Measurements from ENCODE around the gene KDM5A.

KDM5A gene

GRCh38 chr12:295132-295531 is 94.0 kb downstream of the KDM5A start:
- H3K9me3 ChIP-seq (ENCODE audit: low read length): no peaks in the 10 kb centered on the region
- H3K36me3 ChIP-seq (ENCODE audit: insufficient read depth, low read length): peaks cover 54% of the 10 kb centered on the region
- no peak overlapping the region for H3K4me3 ChIP-seq (ENCODE audit: low read depth in 1 of 2, low read length in 2 of 2)
- H3K27me3 ChIP-seq (ENCODE audit: control insufficient read depth in 1 of 2, insufficient read depth in 2 of 2, low read length in 2 of 2): no peaks in the 10 kb centered on the region
- H3K27ac ChIP-seq (ENCODE audit: low read depth, low read length): no peak overlapping the region
- no peaks in the 10 kb centered on the region for H3K4me1 ChIP-seq (ENCODE audit: insufficient read depth, low read length)
- no peak overlapping the region for H3K9ac ChIP-seq (ENCODE audit: low read length)

GRCh38 chr12:293199-293598 is 95.9 kb downstream of the KDM5A start:
- Histone ChIP-seq H3K36me3 (ENCODE audit: insufficient read depth, low read length) (peaks cover 57% of the 10 kb centered on the region), H3K27me3 (ENCODE audit: control insufficient read depth in 1 of 2, insufficient read depth in 2 of 2, low read length in 2 of 2) (no peaks in the 10 kb centered on the region), H3K4me3 (ENCODE audit: low read depth in 1 of 2, low read length in 2 of 2) (no peak overlapping the region), H3K9ac (ENCODE audit: low read length) (no peak overlapping the region), H3K4me1 (ENCODE audit: insufficient read depth, low read length) (no peaks in the 10 kb centered on the region), H3K9me3 (ENCODE audit: low read length) (no peaks in the 10 kb centered on the region), H3K27ac (ENCODE audit: low read depth, low read length) (no peak overlapping the region)

- Histone ChIP-seq H3K4me1 (ENCODE audit: insufficient read depth, low read length) (no peaks in the 10 kb centered on the region), H3K27me3 (ENCODE audit: control insufficient read depth in 1 of 2, insufficient read depth in 2 of 2, low read length in 2 of 2) (no peaks in the 10 kb centered on the region), H3K4me3 (ENCODE audit: low read depth in 1 of 2, low read length in 2 of 2) (no peak overlapping the region), H3K9ac (ENCODE audit: low read length) (no peak overlapping the region), H3K36me3 (ENCODE audit: insufficient read depth, low read length) (peaks cover 52% of the 10 kb centered on the region), H3K9me3 (ENCODE audit: low read length) (no peaks in the 10 kb centered on the region), H3K27ac (ENCODE audit: low read depth, low read length) (no peak overlapping the region)
Observed at GRCh38 chr12:292186-292585, 96.9 kb downstream of the KDM5A start.

GRCh38 chr12:291153-291723 is 97.9 kb downstream of the KDM5A start:
- Histone ChIP-seq H3K27ac (ENCODE audit: low read depth, low read length) (no peak overlapping the region), H3K9ac (ENCODE audit: low read length) (no peak overlapping the region), H3K36me3 (ENCODE audit: insufficient read depth, low read length) (peaks cover 44% of the 10 kb centered on the region), H3K27me3 (ENCODE audit: control insufficient read depth in 1 of 2, insufficient read depth in 2 of 2, low read length in 2 of 2) (no peaks in the 10 kb centered on the region), H3K4me1 (ENCODE audit: insufficient read depth, low read length) (no peaks in the 10 kb centered on the region), H3K9me3 (ENCODE audit: low read length) (no peaks in the 10 kb centered on the region), H3K4me3 (ENCODE audit: low read depth in 1 of 2, low read length in 2 of 2) (no peak overlapping the region)

- Histone ChIP-seq H3K36me3 (ENCODE audit: insufficient read depth, low read length) (peaks cover 39% of the 10 kb centered on the region), H3K27ac (ENCODE audit: low read depth, low read length) (no peak overlapping the region), H3K4me1 (ENCODE audit: insufficient read depth, low read length) (no peaks in the 10 kb centered on the region), H3K9me3 (ENCODE audit: low read length) (no peaks in the 10 kb centered on the region), H3K27me3 (ENCODE audit: control insufficient read depth in 1 of 2, insufficient read depth in 2 of 2, low read length in 2 of 2) (no peaks in the 10 kb centered on the region), H3K9ac (ENCODE audit: low read length) (no peak overlapping the region), H3K4me3 (ENCODE audit: low read depth in 1 of 2, low read length in 2 of 2) (no peak overlapping the region)
Observed at GRCh38 chr12:288687-289086, 100.4 kb downstream of the KDM5A start.

- Histone ChIP-seq H3K27ac (ENCODE audit: low read depth, low read length) (no peak overlapping the region), H3K9me3 (ENCODE audit: low read length) (no peaks in the 10 kb centered on the region), H3K4me1 (ENCODE audit: insufficient read depth, low read length) (no peaks in the 10 kb centered on the region), H3K4me3 (ENCODE audit: low read depth in 1 of 2, low read length in 2 of 2) (no peak overlapping the region), H3K27me3 (ENCODE audit: control insufficient read depth in 1 of 2, insufficient read depth in 2 of 2, low read length in 2 of 2) (no peaks in the 10 kb centered on the region), H3K36me3 (ENCODE audit: insufficient read depth, low read length) (peaks cover 21% of the 10 kb centered on the region), H3K9ac (ENCODE audit: low read length) (no peak overlapping the region)
Observed at GRCh38 chr12:286531-287300, 102.4 kb downstream of the KDM5A start.

- no peaks in the 10 kb centered on the region for H3K27me3 ChIP-seq (ENCODE audit: control insufficient read depth in 1 of 2, insufficient read depth in 2 of 2, low read length in 2 of 2)
- H3K27ac ChIP-seq (ENCODE audit: low read depth, low read length): no peak overlapping the region
- no peaks in the 10 kb centered on the region for H3K4me1 ChIP-seq (ENCODE audit: insufficient read depth, low read length)
- H3K9ac ChIP-seq (ENCODE audit: low read length): no peak overlapping the region
- no peaks in the 10 kb centered on the region for H3K9me3 ChIP-seq (ENCODE audit: low read length)
- no peak overlapping the region for H3K4me3 ChIP-seq (ENCODE audit: low read depth in 1 of 2, low read length in 2 of 2)
- H3K36me3 ChIP-seq (ENCODE audit: insufficient read depth, low read length): no peaks in the 10 kb centered on the region
Observed at GRCh38 chr12:278046-278445, 111.1 kb downstream of the KDM5A start.

- H3K36me3 ChIP-seq (ENCODE audit: insufficient read depth, low read length): no peaks in the 10 kb centered on the region
- no peaks in the 10 kb centered on the region for H3K27me3 ChIP-seq (ENCODE audit: control insufficient read depth in 1 of 2, insufficient read depth in 2 of 2, low read length in 2 of 2)
- H3K4me3 ChIP-seq (ENCODE audit: low read depth in 1 of 2, low read length in 2 of 2): no peak overlapping the region
- H3K9ac ChIP-seq (ENCODE audit: low read length): no peak overlapping the region
- H3K4me1 ChIP-seq (ENCODE audit: insufficient read depth, low read length): no peaks in the 10 kb centered on the region
- H3K9me3 ChIP-seq (ENCODE audit: low read length): no peaks in the 10 kb centered on the region
- no peak overlapping the region for H3K27ac ChIP-seq (ENCODE audit: low read depth, low read length)
Observed at GRCh38 chr12:275812-276211, 113.3 kb downstream of the KDM5A start.

GRCh38 chr12:273382-273781 is 115.7 kb downstream of the KDM5A start:
- Histone ChIP-seq H3K27ac (ENCODE audit: low read depth, low read length) (no peak overlapping the region), H3K9me3 (ENCODE audit: low read length) (no peaks in the 10 kb centered on the region), H3K4me3 (ENCODE audit: low read depth in 1 of 2, low read length in 2 of 2) (no peak overlapping the region), H3K4me1 (ENCODE audit: insufficient read depth, low read length) (no peaks in the 10 kb centered on the region), H3K27me3 (ENCODE audit: control insufficient read depth in 1 of 2, insufficient read depth in 2 of 2, low read length in 2 of 2) (no peaks in the 10 kb centered on the region), H3K36me3 (ENCODE audit: insufficient read depth, low read length) (no peaks in the 10 kb centered on the region), H3K9ac (ENCODE audit: low read length) (no peak overlapping the region)

GRCh38 chr12:272942-273341 is 116.2 kb downstream of the KDM5A start:
- H3K27ac ChIP-seq (ENCODE audit: low read depth, low read length): no peak overlapping the region
- no peaks in the 10 kb centered on the region for H3K4me1 ChIP-seq (ENCODE audit: insufficient read depth, low read length)
- no peak overlapping the region for H3K9ac ChIP-seq (ENCODE audit: low read length)
- no peaks in the 10 kb centered on the region for H3K36me3 ChIP-seq (ENCODE audit: insufficient read depth, low read length)
- no peak overlapping the region for H3K4me3 ChIP-seq (ENCODE audit: low read depth in 1 of 2, low read length in 2 of 2)
- H3K27me3 ChIP-seq (ENCODE audit: control insufficient read depth in 1 of 2, insufficient read depth in 2 of 2, low read length in 2 of 2): no peaks in the 10 kb centered on the region
- no peaks in the 10 kb centered on the region for H3K9me3 ChIP-seq (ENCODE audit: low read length)

GRCh38 chr12:271161-271560 is 118.0 kb downstream of the KDM5A start:
- no peak overlapping the region for H3K4me3 ChIP-seq (ENCODE audit: low read depth in 1 of 2, low read length in 2 of 2)
- H3K27ac ChIP-seq (ENCODE audit: low read depth, low read length): no peak overlapping the region
- no peaks in the 10 kb centered on the region for H3K9me3 ChIP-seq (ENCODE audit: low read length)
- H3K27me3 ChIP-seq (ENCODE audit: control insufficient read depth in 1 of 2, insufficient read depth in 2 of 2, low read length in 2 of 2): peaks cover 0 to 5% of the 10 kb centered on the region in 2 donors
- H3K4me1 ChIP-seq (ENCODE audit: insufficient read depth, low read length): no peaks in the 10 kb centered on the region
- H3K9ac ChIP-seq (ENCODE audit: low read length): no peak overlapping the region
- no peaks in the 10 kb centered on the region for H3K36me3 ChIP-seq (ENCODE audit: insufficient read depth, low read length)

GRCh38 chr12:269191-269590 is 119.9 kb downstream of the KDM5A start:
- no peaks in the 10 kb centered on the region for H3K4me1 ChIP-seq (ENCODE audit: insufficient read depth, low read length)
- peaks cover 5 to 9% of the 10 kb centered on the region in 2 donors for H3K27me3 ChIP-seq (ENCODE audit: control insufficient read depth in 1 of 2, insufficient read depth in 2 of 2, low read length in 2 of 2)
- H3K27ac ChIP-seq (ENCODE audit: low read depth, low read length): no peak overlapping the region
- H3K36me3 ChIP-seq (ENCODE audit: insufficient read depth, low read length): no peaks in the 10 kb centered on the region
- H3K4me3 ChIP-seq (ENCODE audit: low read depth in 1 of 2, low read length in 2 of 2): no peak overlapping the region
- no peak overlapping the region for H3K9ac ChIP-seq (ENCODE audit: low read length)
- no peaks in the 10 kb centered on the region for H3K9me3 ChIP-seq (ENCODE audit: low read length)
